CD14-positive monocyte (primary cell): ENCODE measurements around the gene MERTK. TPM values are rescaled to one million over a fixed set of nuclear protein-coding genes. Genes with fewer than 3 reads are reported as not detected.

Experiments
- DNase-seq, 3 donors: peaks; one replicate each; pipeline ENCODE4 v3.0.0-alpha.2; 2011 to 2022
- H2AFZ ChIP-seq: 2 replicates; pipeline ENCODE4 v1.6.0; 2012; ENCODE audit warnings: mild to moderate bottlenecking, low read depth, low read length, inconsistent platforms; ENCODE audit not compliant: insufficient read depth, poor library complexity, severe bottlenecking
- H3K27ac ChIP-seq, 2 donors: 1 replicate in 1 of 2; 2 replicates in 1 of 2; pipeline ENCODE4 v1.5.1; 2012 to 2013; ENCODE audit warnings: low read length in 2 of 2, control low read depth in 1 of 2, inconsistent platforms in 1 of 2, low read depth in 1 of 2, mild to moderate bottlenecking in 1 of 2
- H3K27me3 ChIP-seq, 2 donors: one replicate each; pipeline versions ENCODE4 v1.6.0 to v1.6.1; 2011 to 2013; ENCODE audit warnings: low read length in 2 of 2; ENCODE audit not compliant: control insufficient read depth in 2 of 2, insufficient read depth in 2 of 2
- H3K36me3 ChIP-seq, 2 donors: replicated peaks in 1 of 2; 1 replicate in 1 of 2; 2 replicates in 1 of 2; pipeline versions ENCODE4 v1.5.1 to v1.6.1; 2012 to 2013; ENCODE audit warnings: low read length in 2 of 2, control low read depth in 1 of 2, inconsistent platforms in 1 of 2, mild to moderate bottlenecking in 1 of 2; ENCODE audit not compliant: insufficient read depth in 2 of 2, control insufficient read depth in 1 of 2
- H3K4me1 ChIP-seq, 2 donors: 1 replicate in 1 of 2; 2 replicates in 1 of 2; pipeline versions ENCODE4 v1.5.1 to v1.6.1; 2012 to 2013; ENCODE audit warnings: low read length in 2 of 2, control low read depth in 1 of 2, inconsistent platforms in 1 of 2, mild to moderate bottlenecking in 1 of 2, moderate library complexity in 1 of 2; ENCODE audit not compliant: insufficient read depth in 2 of 2, control insufficient read depth in 1 of 2
- H3K4me2 ChIP-seq: replicated peaks from 2 replicates; pipeline ENCODE3; 2012; ENCODE audit warnings: low read length, moderate library complexity, mild to moderate bottlenecking; ENCODE audit not compliant: poor library complexity, severe bottlenecking; ENCODE audit errors: extremely low read depth
- H3K4me3 ChIP-seq, 3 experiments: fragments of 200-600 bp in 1 of 3; sonication (generic) in 1 of 3; replicated peaks in 1 of 3; 1 replicate in 2 of 3; 2 replicates in 1 of 3; pipeline ENCODE4 v1.5.1; 2011 to 2013; ENCODE audit warnings: low read length in 3 of 3, mild to moderate bottlenecking in 3 of 3, control low read depth in 2 of 3, low read depth in 2 of 3, inconsistent platforms in 1 of 3, moderate library complexity in 1 of 3
- H3K79me2 ChIP-seq: 2 replicates; pipeline ENCODE4 v1.6.0; 2012; ENCODE audit warnings: mild to moderate bottlenecking, control low read depth, inconsistent platforms, low read length, moderate library complexity; ENCODE audit not compliant: insufficient read depth
- H3K9ac ChIP-seq: 2 replicates; pipeline ENCODE4 v1.6.0; 2017; ENCODE audit warnings: low read length, mild to moderate bottlenecking; ENCODE audit not compliant: insufficient read depth, poor library complexity, severe bottlenecking
- H3K9me3 ChIP-seq, 2 donors: replicated peaks in 1 of 2; 1 replicate in 1 of 2; 2 replicates in 1 of 2; pipeline versions ENCODE4 v1.5.1 to v1.6.1; 2012 to 2013; ENCODE audit warnings: low read length in 2 of 2, control low read depth in 1 of 2; ENCODE audit not compliant: control insufficient read depth in 1 of 2, insufficient read depth in 1 of 2
- H4K20me1 ChIP-seq: 2 replicates; pipeline ENCODE4 v1.6.0; 2012; ENCODE audit warnings: mild to moderate bottlenecking, low read length, control low read depth, moderate library complexity; ENCODE audit not compliant: insufficient read depth
- H3K27ac Mint-ChIP-seq, 7 donors: one replicate each; pipeline ENCODE4 v1.8.0; 2020; ENCODE audit warnings: mild to moderate bottlenecking in 7 of 7, mixed read lengths in 7 of 7, moderate library complexity in 6 of 7, inconsistent platforms in 2 of 7
- H3K27me3 Mint-ChIP-seq, 3 donors: one replicate each; pipeline ENCODE4 v1.8.0; 2021 to 2022; ENCODE audit warnings: low read depth in 3 of 3, mild to moderate bottlenecking in 3 of 3, mixed read lengths in 3 of 3, moderate library complexity in 3 of 3, inconsistent platforms in 1 of 3
- H3K36me3 Mint-ChIP-seq, 2 donors: one replicate each; pipeline ENCODE4 v1.8.0; 2020; ENCODE audit warnings: mixed read lengths in 2 of 2, inconsistent platforms in 1 of 2, mild to moderate bottlenecking in 1 of 2
- H3K4me1 Mint-ChIP-seq: one replicate; pipeline ENCODE4 v1.8.0; 2020; ENCODE audit warnings: mild to moderate bottlenecking, mixed read lengths
- H3K4me3 Mint-ChIP-seq, 2 donors: one replicate each; pipeline ENCODE4 v1.8.0; 2020; ENCODE audit warnings: mild to moderate bottlenecking in 2 of 2, mixed read lengths in 2 of 2, moderate library complexity in 1 of 2
- H3K9me3 Mint-ChIP-seq, 7 donors: one replicate each; pipeline ENCODE4 v1.8.0; 2020 to 2022; ENCODE audit warnings: mixed read lengths in 7 of 7, mild to moderate bottlenecking in 6 of 7, moderate library complexity in 6 of 7, inconsistent platforms in 2 of 7
- WGBS: methylation state at CpG from one replicate; pipeline ENCODE4 v1.1.5; 2013; ENCODE audit warnings: missing lambda C conversion rate; ENCODE audit not compliant: insufficient coverage; 5-methylcytosine and 5-hydroxymethylcytosine counted together
- intact Hi-C, 2 donors: fragments of 100-400 bp; cut with micrococcal nuclease; formaldehyde crosslinking; loops; one replicate each; pipeline versions ENCODE4 v1.15.0 to v1.15.1; 2023
- polyA plus RNA-seq, 3 donors: library from polyadenylated mRNA; depleted of rRNA in 1 of 3; unstranded in 2 of 3; stranded (reverse) in 1 of 3; fragments of 300-500 nt in 2 of 3; fragments of >200 nt in 1 of 3; fragmentation: Illumina TruSeq in 2 of 3; gene quantifications; 1 replicate in 2 of 3; 2 replicates in 1 of 3; pipeline ENCODE4 v1.2.3, GENCODE V29; 2012 to 2021
- TF ChIP-seq, protein P1 (sequence below): fragments of 200-600 bp; IDR thresholded peaks from one replicate; pipeline ENCODE4 v1.8.0; 2022; ENCODE audit warnings: antibody characterized with exemption, mild to moderate bottlenecking

Gene MERTK
- polyA plus RNA-seq, 3 donors, result 4.1 to 17.0 (median 4.2) TPM

DNA sequence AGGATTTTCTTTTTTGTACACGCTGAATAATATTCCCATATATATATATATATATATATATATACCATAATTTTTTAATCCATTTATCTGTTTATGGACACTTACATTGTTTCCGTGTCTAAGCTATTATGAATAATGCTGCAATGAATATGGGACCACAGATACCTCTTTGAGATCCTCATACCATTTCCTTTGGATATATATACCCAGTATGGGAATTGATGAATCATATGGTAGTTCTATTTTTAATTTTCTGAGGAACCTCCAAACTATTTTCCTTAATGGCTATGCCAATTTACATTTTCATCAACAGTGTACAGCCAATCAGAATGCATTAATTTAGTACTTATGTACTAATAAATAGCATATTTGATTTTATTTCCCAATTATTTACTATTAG is 53.1 kb downstream of the MERTK start:
- H3K27ac ChIP-seq, result no peak overlapping the region
- DNase-seq, result no peak
- H3K4me2 ChIP-seq, result no peak overlapping the region
- TF ChIP-seq, protein P1, sequence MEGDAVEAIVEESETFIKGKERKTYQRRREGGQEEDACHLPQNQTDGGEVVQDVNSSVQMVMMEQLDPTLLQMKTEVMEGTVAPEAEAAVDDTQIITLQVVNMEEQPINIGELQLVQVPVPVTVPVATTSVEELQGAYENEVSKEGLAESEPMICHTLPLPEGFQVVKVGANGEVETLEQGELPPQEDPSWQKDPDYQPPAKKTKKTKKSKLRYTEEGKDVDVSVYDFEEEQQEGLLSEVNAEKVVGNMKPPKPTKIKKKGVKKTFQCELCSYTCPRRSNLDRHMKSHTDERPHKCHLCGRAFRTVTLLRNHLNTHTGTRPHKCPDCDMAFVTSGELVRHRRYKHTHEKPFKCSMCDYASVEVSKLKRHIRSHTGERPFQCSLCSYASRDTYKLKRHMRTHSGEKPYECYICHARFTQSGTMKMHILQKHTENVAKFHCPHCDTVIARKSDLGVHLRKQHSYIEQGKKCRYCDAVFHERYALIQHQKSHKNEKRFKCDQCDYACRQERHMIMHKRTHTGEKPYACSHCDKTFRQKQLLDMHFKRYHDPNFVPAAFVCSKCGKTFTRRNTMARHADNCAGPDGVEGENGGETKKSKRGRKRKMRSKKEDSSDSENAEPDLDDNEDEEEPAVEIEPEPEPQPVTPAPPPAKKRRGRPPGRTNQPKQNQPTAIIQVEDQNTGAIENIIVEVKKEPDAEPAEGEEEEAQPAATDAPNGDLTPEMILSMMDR, result no peak
- H3K36me3 ChIP-seq, result peaks cover 0 to 16% of the 10 kb centered on the region in 2 donors
- peaks cover 7% of the 10 kb centered on the region for H3K4me1 Mint-ChIP-seq
- WGBS, result no CpG with 5 or more reads among the region's 2 CpGs
- no peak overlapping the region for H2AFZ ChIP-seq
- H3K36me3 Mint-ChIP-seq, result peaks cover 7 to 11% of the 10 kb centered on the region in 2 donors
- no peaks in the 10 kb centered on the region for H4K20me1 ChIP-seq
- peaks cover 0 to 4% (median 3%) of the 10 kb centered on the region in 3 donors for H3K27me3 Mint-ChIP-seq
- intact Hi-C loops, result loop anchor here in 1 of 2 donors (5.0 kb wide), 1 partner anchor 36 kb away; no protein-coding TSS in a partner anchor
- peaks cover 0 to 4% (median 0%) of the 10 kb centered on the region in 7 donors for H3K9me3 Mint-ChIP-seq
- no peaks in the 10 kb centered on the region for H3K79me2 ChIP-seq
- no peak overlapping the region for H3K4me3 Mint-ChIP-seq
- H3K4me1 ChIP-seq, result no peaks in the 10 kb centered on the region
- no peaks in the 10 kb centered on the region for H3K9me3 ChIP-seq
- no peak overlapping the region for H3K9ac ChIP-seq
- no peaks in the 10 kb centered on the region for H3K27me3 ChIP-seq
- H3K27ac Mint-ChIP-seq, result no peak overlapping the region
- no peak overlapping the region for H3K4me3 ChIP-seq

DNA sequence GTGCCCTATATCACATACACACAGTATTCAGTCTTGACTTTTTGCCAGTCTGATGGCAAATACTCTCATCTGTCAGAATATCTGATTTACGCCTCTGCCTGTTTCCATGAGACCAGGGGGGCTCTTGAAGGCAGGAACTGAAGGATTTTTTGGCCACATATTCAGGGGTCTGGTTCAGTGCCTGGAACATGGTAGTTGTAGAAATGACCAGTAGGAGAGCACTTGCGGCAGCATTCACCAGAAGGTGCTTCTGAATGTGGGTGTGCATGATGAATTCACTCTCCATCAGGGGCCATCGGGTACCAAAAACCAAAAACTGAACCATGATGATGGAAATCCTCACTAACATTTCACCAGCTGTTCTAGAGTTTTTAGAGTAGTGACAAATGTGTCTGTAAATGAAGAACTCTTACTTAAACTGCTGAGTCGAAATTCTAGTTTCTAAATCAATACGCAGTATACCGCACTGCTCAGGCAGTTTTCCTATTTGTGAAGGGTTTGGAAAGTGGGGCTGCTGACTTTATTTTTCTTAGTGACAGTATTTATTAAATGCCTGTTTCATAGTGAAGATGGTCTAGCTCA is 54.6 kb downstream of the MERTK start:
- DNase-seq, result no peak
- Mint-ChIP-seq H3K4me1 (peaks cover 7% of the 10 kb centered on the region), H3K36me3 (peaks cover 3 to 6% of the 10 kb centered on the region in 2 donors), H3K4me3 (no peak overlapping the region), H3K9me3 (peaks cover 0 to 4% (median 0%) of the 10 kb centered on the region in 7 donors), H3K27ac (no peak overlapping the region), H3K27me3 (peaks cover 0 to 5% (median 4%) of the 10 kb centered on the region in 3 donors)
- H3K27ac ChIP-seq, result no peak overlapping the region
- H3K4me3 ChIP-seq, result no peak overlapping the region
- no peaks in the 10 kb centered on the region for H3K27me3 ChIP-seq
- 93% methylated on average over 3 of the region's 6 CpGs for WGBS
- no peaks in the 10 kb centered on the region for H3K79me2 ChIP-seq
- peaks cover 0 to 7% of the 10 kb centered on the region in 2 donors for H3K36me3 ChIP-seq
- no peaks in the 10 kb centered on the region for H3K9me3 ChIP-seq
- TF ChIP-seq, protein P1, result no peak
- intact Hi-C loops, result loop anchor here in 1 of 2 donors (5.0 kb wide), 1 partner anchor 34 kb away; no protein-coding TSS in a partner anchor
- H3K4me1 ChIP-seq, result no peaks in the 10 kb centered on the region
- H2AFZ ChIP-seq, result no peak overlapping the region
- no peaks in the 10 kb centered on the region for H4K20me1 ChIP-seq
- no peak overlapping the region for H3K9ac ChIP-seq
- no peak overlapping the region for H3K4me2 ChIP-seq
